Vagina (tissue), 2 donors: ENCODE results near the gene PRODH. TPM values are rescaled to one million over a fixed set of nuclear protein-coding genes. Genes with fewer than 3 reads are reported as not detected.
"Not testable (repeated sequence)": the region's sequence is repeated elsewhere in the genome, so short reads cannot be mapped to it uniquely, and the experiment has no call there.

Experiments
- DNase-seq, 2 donors: peaks; one replicate each; pipeline ENCODE4 v3.0.0-alpha.2; 2017; ENCODE audit errors: extremely low spot score in 2 of 2
- H3K27ac ChIP-seq: fragments of 200-600 bp; sonication (generic); one replicate; pipeline ENCODE4 v1.5.1; 2019
- H3K27me3 ChIP-seq: fragments of 200-600 bp; sonication (generic); one replicate; pipeline ENCODE4 v1.5.1; 2019
- H3K36me3 ChIP-seq, 2 donors: fragments of 200-600 bp; sonication (generic); one replicate each; pipeline ENCODE4 v1.5.1; 2017 to 2019
- H3K4me1 ChIP-seq: fragments of 200-600 bp; sonication (generic); one replicate; pipeline ENCODE4 v1.5.1; 2019
- H3K4me3 ChIP-seq, 2 donors: fragments of 200-600 bp; sonication (generic); 1 replicate in 1 of 2; 2 replicates in 1 of 2; pipeline ENCODE4 v1.5.1; 2016 to 2019
- H3K9me3 ChIP-seq: fragments of 200-600 bp; sonication (generic); one replicate; pipeline ENCODE4 v1.5.1; 2019
- POLR2A ChIP-seq, 2 donors: fragments of 450-650 bp; IDR thresholded peaks; one replicate each; pipeline ENCODE4 v1.6.1; 2017; ENCODE audit warnings: antibody characterized with exemption in 2 of 2, mild to moderate bottlenecking in 2 of 2, moderate library complexity in 2 of 2
- POLR2AphosphoS5 ChIP-seq, 2 donors: sonication (generic); formaldehyde crosslinking; IDR thresholded peaks; one replicate each; pipeline ENCODE4 v1.9.0; 2017; ENCODE audit warnings: antibody characterized with exemption in 2 of 2, mild to moderate bottlenecking in 2 of 2, low read depth in 1 of 2; ENCODE audit not compliant: insufficient read depth in 1 of 2
- intact Hi-C: fragments of 100-400 bp; cut with DNase I; formaldehyde crosslinking; loops from one replicate; pipeline ENCODE4 v1.15.1; 2023
- total RNA-seq: library from RNA; depleted of rRNA; stranded (reverse); fragments of >200 nt; gene quantifications from one replicate; pipeline ENCODE4 v1.2.3, GENCODE V29; 2016
- TF ChIP-seq, protein P1 (sequence below), 3 experiments: fragments of 450-650 bp in 2 of 3; fragments of 200-600 bp in 1 of 3; sonication (generic) in 1 of 3; IDR thresholded peaks; one replicate each; pipeline ENCODE4 v1.5.1; 2017 to 2019; ENCODE audit warnings: antibody characterized with exemption in 3 of 3, mild to moderate bottlenecking in 2 of 3, moderate library complexity in 2 of 3

Gene PRODH
- total RNA-seq, 1 donor from 2014 or later = 17.4 TPM

DNA sequence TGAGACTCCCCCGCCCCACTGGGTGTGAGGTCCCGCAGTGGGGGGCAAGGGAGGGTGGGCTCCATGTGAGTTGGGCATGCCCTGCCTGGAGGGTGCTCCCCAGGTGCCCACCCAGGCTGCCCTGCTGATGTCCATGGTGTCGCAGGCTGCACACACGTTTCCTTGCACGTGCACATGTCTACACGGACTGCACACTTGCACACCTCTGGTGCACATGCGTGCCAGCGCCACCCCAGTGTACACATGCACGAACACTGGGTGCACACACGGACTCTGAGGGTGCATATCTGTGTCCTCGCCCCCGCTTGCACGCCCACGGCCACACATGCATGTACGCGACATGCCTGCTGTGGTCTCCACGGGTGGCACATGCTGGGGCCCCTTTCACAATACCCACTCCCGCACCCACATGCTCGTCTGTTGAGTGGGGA, 35.2 kb upstream of the PRODH start:
- no peak for DNase-seq
- Histone ChIP-seq H3K9me3 (no peaks in the 10 kb centered on the region), H3K4me3 (no peak overlapping the region), H3K27ac (no peak overlapping the region), H3K36me3 (no peaks in the 10 kb centered on the region), H3K27me3 (no peaks in the 10 kb centered on the region), H3K4me1 (peaks cover 14% of the 10 kb centered on the region)
- TF ChIP-seq POLR2AphosphoS5 (IDR thresholded peaks at IDR 0.05; ENCODE audit: insufficient read depth in 1 of 2, low read depth in 1 of 2) = no peak
- TF ChIP-seq POLR2A (IDR thresholded peaks at IDR 0.05) = no peak
- TF ChIP-seq, protein P1, sequence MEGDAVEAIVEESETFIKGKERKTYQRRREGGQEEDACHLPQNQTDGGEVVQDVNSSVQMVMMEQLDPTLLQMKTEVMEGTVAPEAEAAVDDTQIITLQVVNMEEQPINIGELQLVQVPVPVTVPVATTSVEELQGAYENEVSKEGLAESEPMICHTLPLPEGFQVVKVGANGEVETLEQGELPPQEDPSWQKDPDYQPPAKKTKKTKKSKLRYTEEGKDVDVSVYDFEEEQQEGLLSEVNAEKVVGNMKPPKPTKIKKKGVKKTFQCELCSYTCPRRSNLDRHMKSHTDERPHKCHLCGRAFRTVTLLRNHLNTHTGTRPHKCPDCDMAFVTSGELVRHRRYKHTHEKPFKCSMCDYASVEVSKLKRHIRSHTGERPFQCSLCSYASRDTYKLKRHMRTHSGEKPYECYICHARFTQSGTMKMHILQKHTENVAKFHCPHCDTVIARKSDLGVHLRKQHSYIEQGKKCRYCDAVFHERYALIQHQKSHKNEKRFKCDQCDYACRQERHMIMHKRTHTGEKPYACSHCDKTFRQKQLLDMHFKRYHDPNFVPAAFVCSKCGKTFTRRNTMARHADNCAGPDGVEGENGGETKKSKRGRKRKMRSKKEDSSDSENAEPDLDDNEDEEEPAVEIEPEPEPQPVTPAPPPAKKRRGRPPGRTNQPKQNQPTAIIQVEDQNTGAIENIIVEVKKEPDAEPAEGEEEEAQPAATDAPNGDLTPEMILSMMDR (IDR thresholded peaks at IDR 0.05) = no peak
- intact Hi-C loops = no loop called here

DNA sequence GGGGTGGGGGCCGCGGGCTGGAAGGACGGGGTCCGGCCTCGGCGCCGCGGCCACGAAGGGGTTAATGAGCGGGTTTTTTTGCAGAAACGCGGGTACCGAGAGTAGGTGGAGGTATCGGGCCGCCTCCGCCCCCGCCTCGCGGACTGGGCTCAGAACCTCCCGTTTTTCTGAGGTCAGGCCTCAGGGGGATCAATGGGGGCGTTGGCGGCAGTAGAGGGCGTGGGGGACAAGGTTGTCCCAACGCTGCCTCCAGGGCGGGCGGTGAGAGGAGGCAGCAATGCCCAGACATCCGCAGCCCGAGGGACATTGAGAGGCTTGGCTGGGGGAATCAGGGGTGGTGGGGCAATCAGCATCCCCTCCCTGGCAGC, 34.8 kb upstream of the PRODH start:
- peak overlapping the region; percentile 39 to 58 for H3K4me3 ChIP-seq
- intact Hi-C loops = no loop called here

DNA sequence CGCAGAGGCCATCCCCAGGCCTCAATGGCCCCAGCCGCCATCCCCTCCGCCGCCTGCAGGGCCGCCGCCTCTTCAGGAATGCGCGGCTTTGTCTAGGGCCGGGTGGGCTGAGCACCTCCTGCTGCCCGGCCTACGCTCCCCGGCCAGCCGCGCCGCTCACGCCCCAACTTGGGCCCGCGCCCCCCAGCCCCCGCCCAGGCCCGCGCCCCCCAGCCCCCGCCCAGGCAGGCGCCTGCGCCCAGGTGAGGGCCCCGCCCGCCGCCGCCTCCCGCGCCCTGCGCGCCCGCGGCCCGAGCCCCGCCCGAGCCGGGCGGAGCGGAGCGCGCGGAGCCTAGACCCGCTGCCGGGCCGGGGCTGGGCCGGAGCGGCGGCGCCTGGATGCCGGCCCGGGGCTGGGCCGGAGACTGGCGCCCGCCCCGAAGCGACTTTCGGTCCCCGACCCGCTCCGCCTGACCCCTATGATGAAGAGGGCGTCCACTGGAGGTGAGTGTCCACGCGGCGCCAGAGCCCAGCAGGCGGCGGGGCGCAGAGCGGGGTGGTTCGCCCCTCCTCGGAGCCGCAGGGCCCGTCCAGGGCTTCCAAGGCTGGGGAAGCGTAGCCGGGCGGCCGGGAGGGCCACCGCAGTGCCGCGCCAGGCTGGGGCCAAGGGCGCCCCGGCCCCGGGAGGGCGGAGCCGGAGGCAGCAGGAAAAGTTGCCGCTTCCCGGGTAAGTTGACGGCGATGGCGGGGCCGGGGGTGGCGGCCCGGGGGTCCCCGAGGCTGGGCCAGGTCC, 34.3 kb upstream of the PRODH start:
- Histone ChIP-seq H3K36me3 (no peaks in the 10 kb centered on the region), H3K27ac (no peak overlapping the region), H3K4me3 (peak overlapping the region; percentile 39 to 58), H3K9me3 (no peaks in the 10 kb centered on the region), H3K4me1 (peaks cover 14% of the 10 kb centered on the region), H3K27me3 (no peaks in the 10 kb centered on the region)
- no peak for DNase-seq
- intact Hi-C loops = no loop called here
- no peak for TF ChIP-seq POLR2AphosphoS5 (IDR thresholded peaks at IDR 0.05; ENCODE audit: insufficient read depth in 1 of 2, low read depth in 1 of 2)
- TF ChIP-seq, protein P1 (IDR thresholded peaks at IDR 0.05) = no peak
- no peak for TF ChIP-seq POLR2A (IDR thresholded peaks at IDR 0.05)

More for the DNA sequence above, 34.8 kb upstream of the PRODH start:
- no peaks in the 10 kb centered on the region for H3K27me3 ChIP-seq
- H3K9me3 ChIP-seq = no peaks in the 10 kb centered on the region
- TF ChIP-seq POLR2A (IDR thresholded peaks at IDR 0.05) (no peak), POLR2AphosphoS5 (IDR thresholded peaks at IDR 0.05; ENCODE audit: insufficient read depth in 1 of 2, low read depth in 1 of 2) (no peak)
- TF ChIP-seq, protein P1 (IDR thresholded peaks at IDR 0.05) = no peak
- H3K4me1 ChIP-seq = peaks cover 14% of the 10 kb centered on the region
- H3K27ac ChIP-seq = no peak overlapping the region
- DNase-seq = no peak
- no peaks in the 10 kb centered on the region for H3K36me3 ChIP-seq

DNA sequence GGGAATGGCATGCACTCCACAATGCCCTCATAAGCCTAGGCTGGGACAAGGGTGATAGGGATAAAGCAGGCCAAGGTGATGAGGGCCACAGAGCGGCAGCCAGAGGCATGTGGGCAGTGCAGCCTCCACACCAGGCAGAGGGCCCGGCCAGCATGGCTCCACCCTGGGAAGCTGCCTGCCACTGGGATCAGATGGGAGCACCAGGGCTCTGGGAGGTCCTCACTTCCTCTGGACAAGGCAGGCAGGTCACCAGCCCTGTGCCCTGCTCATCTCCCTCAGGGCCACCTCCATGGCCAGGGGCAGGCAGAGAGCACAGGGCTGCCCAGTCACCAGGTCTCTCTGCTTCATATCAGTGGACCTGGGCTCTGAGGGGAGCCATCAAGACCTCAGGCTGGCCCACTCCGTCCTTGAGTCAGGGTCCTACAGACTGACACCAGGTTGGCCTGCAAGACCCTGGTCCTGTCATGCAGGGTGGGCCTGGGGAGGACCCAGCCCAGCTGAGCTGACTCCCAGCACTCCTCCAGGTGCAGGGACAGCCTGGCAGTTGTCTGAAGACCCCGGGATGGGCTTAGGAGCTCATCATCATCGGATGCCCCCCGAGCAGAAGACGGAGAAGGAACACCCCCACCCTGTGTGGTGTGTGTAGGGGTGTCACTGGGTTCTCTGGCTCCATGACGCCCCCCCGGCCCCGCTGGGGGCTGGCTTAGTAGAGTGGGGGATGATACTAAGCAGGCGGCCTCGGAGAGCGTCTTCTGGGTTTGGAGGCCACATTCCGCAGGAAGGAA, 33.3 kb upstream of the PRODH start:
- DNase-seq, H3K27me3 ChIP-seq, H3K4me3 ChIP-seq, H3K9me3 ChIP-seq, H3K36me3 ChIP-seq, intact Hi-C loops, H3K27ac ChIP-seq: not testable (repeated sequence)
- H3K4me1 ChIP-seq = peaks cover 14% of the 10 kb centered on the region

DNA sequence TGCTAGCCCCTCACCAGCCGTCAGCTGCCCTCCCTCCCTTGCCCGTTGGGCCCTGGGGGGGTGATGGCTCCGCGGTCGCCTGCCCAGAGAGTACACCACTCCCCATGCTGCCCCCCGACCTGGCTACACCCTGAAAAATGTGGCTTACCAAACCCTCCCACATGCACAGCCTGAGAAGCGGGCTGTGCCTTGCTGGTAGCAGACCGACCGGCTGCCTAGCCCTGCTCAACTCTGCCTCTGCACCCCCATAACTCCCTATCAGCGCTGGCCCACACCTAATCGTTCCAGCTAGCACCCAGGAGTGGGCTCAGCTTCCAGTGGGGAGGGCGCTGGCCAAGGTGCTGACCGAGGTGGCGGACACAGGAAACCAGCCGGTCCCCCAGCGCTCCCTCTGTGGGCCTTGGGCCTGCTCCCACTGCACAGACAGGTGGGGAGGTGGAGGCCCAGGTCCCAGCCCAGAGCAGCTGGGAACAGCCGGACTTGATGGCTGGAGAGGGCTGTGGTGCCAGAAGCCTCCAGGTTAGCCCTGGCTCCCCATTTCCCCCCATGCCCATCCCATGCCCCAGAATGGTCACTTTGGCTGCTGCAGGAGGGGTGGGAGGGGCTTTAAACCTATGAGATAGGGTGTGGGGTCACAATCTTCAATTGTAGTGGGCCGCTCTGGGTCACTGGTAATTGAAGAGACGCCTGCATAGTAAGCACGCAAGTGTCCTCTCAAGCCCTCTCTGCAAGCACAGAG, 32.1 kb upstream of the PRODH start:
- H3K9me3 ChIP-seq = no peaks in the 10 kb centered on the region
- H3K4me3 ChIP-seq = no peak overlapping the region
- H3K27ac ChIP-seq = no peak overlapping the region
- H3K27me3 ChIP-seq = no peaks in the 10 kb centered on the region
- DNase-seq = no peak
- TF ChIP-seq POLR2A (IDR thresholded peaks at IDR 0.05) (no peak), POLR2AphosphoS5 (IDR thresholded peaks at IDR 0.05; ENCODE audit: insufficient read depth in 1 of 2, low read depth in 1 of 2) (no peak)
- TF ChIP-seq, protein P1 (IDR thresholded peaks at IDR 0.05) = no peak
- intact Hi-C loops = no loop called here
- no peaks in the 10 kb centered on the region for H3K36me3 ChIP-seq
- peaks cover 14% of the 10 kb centered on the region for H3K4me1 ChIP-seq

DNA sequence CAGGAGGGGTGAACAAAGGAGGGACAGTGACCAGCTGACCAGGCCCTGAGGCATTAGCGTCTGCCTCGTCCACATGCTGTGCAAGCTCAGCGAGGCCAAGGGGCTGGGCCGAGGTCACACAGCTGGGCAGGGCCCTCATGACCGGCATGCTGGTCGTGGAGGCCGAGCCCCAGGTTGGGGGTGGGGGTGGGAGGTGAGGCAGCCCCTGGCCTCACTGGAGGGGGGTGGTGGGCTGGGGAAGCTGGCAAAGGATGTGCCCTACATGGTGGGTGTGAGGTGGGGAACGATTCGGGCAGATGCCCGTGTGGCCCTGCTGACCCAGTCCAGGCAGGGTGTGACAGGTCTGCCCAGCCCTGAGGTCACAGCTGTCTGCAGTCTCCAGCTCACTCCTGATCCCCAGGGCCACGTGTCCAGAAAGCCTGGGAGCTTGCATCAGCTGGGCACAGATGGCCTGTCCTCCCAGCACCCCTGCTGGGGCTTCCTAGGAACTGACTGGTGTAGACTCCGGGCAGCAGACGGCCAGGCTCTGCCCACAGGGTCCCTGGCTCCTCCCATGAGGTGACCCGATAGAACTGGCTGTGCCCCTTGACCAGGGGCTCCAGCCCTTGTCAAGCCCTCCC, 31.4 kb upstream of the PRODH start:
- DNase-seq, intact Hi-C loops, H3K27ac ChIP-seq, H3K4me3 ChIP-seq, H3K36me3 ChIP-seq, H3K27me3 ChIP-seq, H3K9me3 ChIP-seq: not testable (repeated sequence)
- peaks cover 14% of the 10 kb centered on the region for H3K4me1 ChIP-seq
